H9 (cell line): ENCODE data around the gene PTPRN2. TPM values are rescaled to one million over a fixed set of nuclear protein-coding genes. Genes with fewer than 3 reads are reported as not detected.

Source experiments
- DNase-seq: peaks from one replicate; pipeline ENCODE4 v3.0.0-alpha.2; 2017
- H2AFZ ChIP-seq: one replicate; pipeline ENCODE4 v1.6.1; 2013; ENCODE audit warnings: mild to moderate bottlenecking, low read length, control low read depth, moderate library complexity
- H2AK5ac ChIP-seq: 2 replicates; pipeline ENCODE4 v1.6.1; 2013; ENCODE audit warnings: low read length, control low read depth, mixed read lengths; ENCODE audit not compliant: insufficient read length
- H2BK120ac ChIP-seq: one replicate; pipeline ENCODE4 v1.6.1; 2013; ENCODE audit warnings: low read depth, mild to moderate bottlenecking, low read length, control low read depth, inconsistent platforms; ENCODE audit not compliant: poor library complexity, severe bottlenecking
- H2BK12ac ChIP-seq: 2 replicates; pipeline ENCODE4 v1.6.1; 2013; ENCODE audit warnings: low read length, control low read depth, mixed read lengths, low read depth; ENCODE audit not compliant: insufficient read length
- H2BK15ac ChIP-seq: 2 replicates; pipeline ENCODE4 v1.6.1; 2013; ENCODE audit warnings: low read depth, low read length, control low read depth
- H2BK20ac ChIP-seq: one replicate; pipeline ENCODE4 v1.6.1; 2013; ENCODE audit warnings: low read depth, mild to moderate bottlenecking, low read length, control low read depth, inconsistent platforms; ENCODE audit not compliant: poor library complexity, severe bottlenecking
- H2BK5ac ChIP-seq: 2 replicates; pipeline ENCODE4 v1.6.1; 2013; ENCODE audit warnings: low read length, control low read depth, mixed read lengths; ENCODE audit not compliant: insufficient read length
- H3K14ac ChIP-seq: 2 replicates; pipeline ENCODE4 v1.6.1; 2013; ENCODE audit warnings: low read length, control low read depth; ENCODE audit not compliant: insufficient read depth
- H3K18ac ChIP-seq: 2 replicates; pipeline ENCODE4 v1.6.1; 2013; ENCODE audit warnings: low read depth, mild to moderate bottlenecking, mixed read lengths, low read length, control low read depth; ENCODE audit not compliant: insufficient read length
- H3K23ac ChIP-seq: 2 replicates; pipeline ENCODE4 v1.6.1; 2013; ENCODE audit warnings: low read length, control low read depth, mixed read lengths, low read depth; ENCODE audit not compliant: insufficient read length
- H3K23me2 ChIP-seq: 2 replicates; pipeline ENCODE4 v1.6.1; 2013; ENCODE audit warnings: low read depth, mild to moderate bottlenecking, mixed read lengths, low read length, control low read depth; ENCODE audit not compliant: insufficient read length, poor library complexity, severe bottlenecking
- H3K27ac ChIP-seq: 2 replicates; pipeline ENCODE4 v1.5.1; 2013; ENCODE audit warnings: low read length, control low read depth, mixed read lengths, low read depth; ENCODE audit not compliant: insufficient read length
- H3K27me3 ChIP-seq: 2 replicates; pipeline ENCODE4 v1.6.1; 2013; ENCODE audit warnings: low read length, control low read depth, inconsistent platforms; ENCODE audit not compliant: insufficient read depth
- H3K4ac ChIP-seq: 2 replicates; pipeline ENCODE4 v1.6.1; 2013; ENCODE audit warnings: low read depth, mild to moderate bottlenecking, control low read depth, inconsistent platforms, low read length, moderate library complexity
- H3K4me1 ChIP-seq: 2 replicates; pipeline ENCODE4 v1.6.1; 2013; ENCODE audit warnings: low read length, control low read depth, inconsistent platforms; ENCODE audit not compliant: insufficient read depth
- H3K4me2 ChIP-seq: 2 replicates; pipeline ENCODE4 v1.6.1; 2013; ENCODE audit warnings: low read length, control low read depth, mixed read lengths; ENCODE audit not compliant: insufficient read length, insufficient read depth
- H3K56ac ChIP-seq: 2 replicates; pipeline ENCODE4 v1.6.1; 2013; ENCODE audit warnings: low read depth, mild to moderate bottlenecking, mixed read lengths, low read length, control low read depth; ENCODE audit not compliant: insufficient read length
- H3K79me1 ChIP-seq: 2 replicates; pipeline ENCODE4 v1.6.1; 2013; ENCODE audit warnings: low read depth, mild to moderate bottlenecking, moderate library complexity, low read length, control low read depth, inconsistent platforms; ENCODE audit not compliant: insufficient read depth, poor library complexity, severe bottlenecking
- H3K79me2 ChIP-seq: 2 replicates; pipeline ENCODE4 v1.6.1; 2013; ENCODE audit warnings: low read length, control low read depth, inconsistent platforms; ENCODE audit not compliant: insufficient read depth
- H3K9ac ChIP-seq: 2 replicates; pipeline ENCODE4 v1.6.1; 2013; ENCODE audit warnings: low read length, control low read depth, mixed read lengths; ENCODE audit not compliant: insufficient read length; ENCODE audit errors: extremely low read depth
- H3K9me3 ChIP-seq: one replicate; pipeline ENCODE4 v1.6.1; 2013; ENCODE audit warnings: low read depth, low read length, inconsistent platforms; ENCODE audit not compliant: control insufficient read depth
- H3T11ph ChIP-seq: one replicate; pipeline ENCODE4 v1.6.1; 2013; ENCODE audit warnings: mild to moderate bottlenecking, low read length, control low read depth, inconsistent platforms
- H4K20me1 ChIP-seq: one replicate; pipeline ENCODE4 v1.6.1; 2013; ENCODE audit not compliant: control insufficient read depth, insufficient read length, insufficient read depth
- H4K5ac ChIP-seq: 2 replicates; pipeline ENCODE4 v1.6.1; 2013; ENCODE audit warnings: low read depth, mild to moderate bottlenecking, mixed read lengths, low read length, control low read depth; ENCODE audit not compliant: insufficient read length
- H4K8ac ChIP-seq: replicated peaks from 2 replicates; pipeline ENCODE4 v1.6.1; 2013; ENCODE audit warnings: low read length, control low read depth, mixed read lengths, low read depth; ENCODE audit not compliant: insufficient read length
- H4K91ac ChIP-seq: 2 replicates; pipeline ENCODE4 v1.6.1; 2013; ENCODE audit warnings: low read depth, mild to moderate bottlenecking, moderate library complexity, mixed read lengths, low read length, control low read depth; ENCODE audit not compliant: insufficient read length
- H3K27ac Mint-ChIP-seq, 3 experiments: 2 replicates in 2 of 3; 3 replicates in 1 of 3; pipeline ENCODE4 v1.8.0; 2020 to 2021; ENCODE audit warnings: mixed read lengths in 3 of 3, mild to moderate bottlenecking in 1 of 3, moderate library complexity in 1 of 3
- H3K27me3 Mint-ChIP-seq: 2 replicates; pipeline ENCODE4 v1.8.0; 2021; ENCODE audit warnings: low read depth, mild to moderate bottlenecking, moderate library complexity, mixed read lengths
- H3K36me3 Mint-ChIP-seq, 3 experiments: 2 replicates in 2 of 3; 3 replicates in 1 of 3; pipeline ENCODE4 v1.8.0; 2020 to 2021; ENCODE audit warnings: low read depth in 3 of 3, mixed read lengths in 3 of 3; ENCODE audit not compliant: insufficient read depth in 1 of 3
- H3K4me1 Mint-ChIP-seq, 2 experiments: 2 replicates each; pipeline ENCODE4 v1.8.0; 2020; ENCODE audit warnings: mixed read lengths in 2 of 2
- H3K4me3 Mint-ChIP-seq, 2 experiments: 2 replicates in 1 of 2; 3 replicates in 1 of 2; pipeline ENCODE4 v1.8.0; 2020 to 2021; ENCODE audit warnings: mild to moderate bottlenecking in 2 of 2, mixed read lengths in 2 of 2, moderate library complexity in 1 of 2
- H3K9me3 Mint-ChIP-seq, 2 experiments: 2 replicates in 1 of 2; 3 replicates in 1 of 2; pipeline ENCODE4 v1.8.0; 2020; ENCODE audit warnings: mild to moderate bottlenecking in 2 of 2, mixed read lengths in 2 of 2, moderate library complexity in 1 of 2
- CTCF ChIP-seq: fragments of 200-600 bp; sonication (generic); conservative IDR thresholded peaks from 3 replicates; pipeline ENCODE4 v1.8.0; 2021; ENCODE audit warnings: antibody characterized with exemption, mild to moderate bottlenecking
- whole genome bisulfite sequencing: extraction: QIAGEN DNeasy Blood & Tissue Kit; methylation state at CpG from one replicate; pipeline ENCODE4 v1.1.7; 2013; ENCODE audit warnings: missing lambda C conversion rate, low lambda C conversion rate, mixed read lengths; ENCODE audit not compliant: insufficient read length; ENCODE audit errors: extremely low coverage; 5-methylcytosine and 5-hydroxymethylcytosine counted together
- total RNA-seq: library from RNA; stranded (reverse); gene quantifications from 2 replicates; pipeline ENCODE4 v1.2.1, GENCODE V29; 2021

Gene PTPRN2
- total RNA-seq, 1 experiment from 2014 or later = 5.2 TPM

- Histone ChIP-seq H3K9ac (no peak overlapping the region), H3K79me1 (no peaks in the 10 kb centered on the region), H3K14ac (no peak overlapping the region), H3K9me3 (no peaks in the 10 kb centered on the region), H3K27ac (no peak overlapping the region), H3T11ph (no peak overlapping the region), H4K91ac (no peak overlapping the region), H3K4ac (no peak overlapping the region), H3K27me3 (no peaks in the 10 kb centered on the region), H3K23me2 (no peaks in the 10 kb centered on the region), H3K4me1 (no peaks in the 10 kb centered on the region), H2BK20ac (no peak overlapping the region), H3K23ac (no peak overlapping the region), H4K5ac (no peak overlapping the region), H3K18ac (no peak overlapping the region), H2BK5ac (no peak overlapping the region), H2BK12ac (no peak overlapping the region), H4K8ac (no peak overlapping the region), H2BK15ac (no peak overlapping the region), H4K20me1 (no peaks in the 10 kb centered on the region), H2AFZ (no peak overlapping the region), H2BK120ac (no peak overlapping the region), H3K56ac (no peak overlapping the region), H3K4me2 (no peak overlapping the region), H3K79me2 (no peaks in the 10 kb centered on the region), H2AK5ac (no peak overlapping the region)
- no peaks in the 10 kb centered on the region; a peak in 1 of 5 replicates for H3K9me3 Mint-ChIP-seq
- DNase-seq = peak; percentile 14
- no peak overlapping the region for H3K27ac Mint-ChIP-seq
- no peak overlapping the region for H3K4me3 Mint-ChIP-seq
- WGBS = no CpG with 5 or more reads among the region's 40 CpGs
- peaks cover 0 to 3% of the 10 kb centered on the region in 2 experiments; a peak in 1 of 4 replicates for H3K4me1 Mint-ChIP-seq
- H3K36me3 Mint-ChIP-seq = peaks cover 0 to 2% (median 0%) of the 10 kb centered on the region in 3 experiments; a peak in 2 of 7 replicates
- TF ChIP-seq CTCF = no peak
- no peaks in the 10 kb centered on the region for H3K27me3 Mint-ChIP-seq
Observed at GRCh38 chr7:158244873-158245723, 342.5 kb downstream of the PTPRN2 start.
